Spinal cord (tissue), 10 donors: Measurements from ENCODE around the gene C5orf24. TPM values are rescaled to one million over a fixed set of nuclear protein-coding genes. Genes with fewer than 3 reads are reported as not detected.
A peak's percentile ranks its signal among the peaks of the same experiment; 100 is the strongest.

Experiments used
- DNase-seq, 6 donors: peaks; one replicate each; pipeline versions ENCODE4 v3.0.0 to v3.0.0-alpha.2; 2013 to 2015; ENCODE audit warnings: low spot score in 6 of 6, low read depth in 4 of 6
- H3K27ac ChIP-seq: one replicate; pipeline ENCODE4 v1.5.1; 2013; ENCODE audit warnings: low read depth, low read length, control low read depth
- H3K27me3 ChIP-seq: one replicate; pipeline ENCODE4 v1.6.1; 2013; ENCODE audit warnings: low read length; ENCODE audit not compliant: control insufficient read depth, insufficient read depth
- H3K36me3 ChIP-seq: one replicate; pipeline ENCODE4 v1.6.1; 2013; ENCODE audit warnings: low read length; ENCODE audit not compliant: control insufficient read depth, insufficient read depth
- H3K4me1 ChIP-seq: one replicate; pipeline ENCODE4 v1.6.1; 2013; ENCODE audit warnings: low read length; ENCODE audit not compliant: control insufficient read depth, insufficient read depth
- H3K4me3 ChIP-seq: one replicate; pipeline ENCODE4 v1.5.1; 2013; ENCODE audit warnings: low read depth, low read length, control low read depth
- H3K9me3 ChIP-seq: one replicate; pipeline ENCODE4 v1.6.1; 2013; ENCODE audit warnings: low read length; ENCODE audit not compliant: control insufficient read depth, insufficient read depth
- WGBS: methylation state at CpG from one replicate; pipeline ENCODE4 v1.1.5; 2013; ENCODE audit warnings: missing lambda C conversion rate; ENCODE audit not compliant: insufficient coverage; 5-methylcytosine and 5-hydroxymethylcytosine counted together
- polyA plus RNA-seq, 2 donors: library from polyadenylated mRNA; unstranded; fragments of 120-200 nt; gene quantifications; one replicate each; pipeline ENCODE4 v1.2.1, GENCODE V29; 2013; ENCODE audit not compliant: insufficient read length in 2 of 2
- total RNA-seq, 2 donors: library from RNA; depleted of rRNA in 1 of 2; stranded (reverse); fragments of 120-200 nt in 1 of 2; fragments of >200 nt in 1 of 2; gene quantifications; one replicate each; pipeline versions ENCODE4 v1.2.3 to v1.2.4, GENCODE V29; 2013 to 2014
- donor health status: healthy.

C5orf24 gene
- total and polyA plus RNA-seq, 4 donors = 46.2 to 101 (median 87.6) TPM

- no peak overlapping the region for H3K27ac ChIP-seq
- H3K4me3 ChIP-seq = no peak overlapping the region
- H3K36me3 ChIP-seq = peaks cover 24% of the 10 kb centered on the region
- DNase-seq = no peak
- no peaks in the 10 kb centered on the region for H3K9me3 ChIP-seq
- peaks cover 13% of the 10 kb centered on the region for H3K4me1 ChIP-seq
- 97% methylated on average over 5 of the region's 10 CpGs for WGBS
- H3K27me3 ChIP-seq = no peaks in the 10 kb centered on the region
These were observed 56.5 kb downstream of the C5orf24 start for GRCh38 chr5:134902071-134902801.

- peaks cover 18% of the 10 kb centered on the region for H3K36me3 ChIP-seq
- peaks cover 13% of the 10 kb centered on the region for H3K4me1 ChIP-seq
- no peaks in the 10 kb centered on the region for H3K27me3 ChIP-seq
- under 1% methylated on average over 84 of the region's 84 CpGs for WGBS
- no peaks in the 10 kb centered on the region for H3K9me3 ChIP-seq
- H3K4me3 ChIP-seq = peak within 1 kb of the TSS; percentile 64
- H3K27ac ChIP-seq = peak within 1 kb of the TSS; percentile 96
- peak; percentile 57 to 95 (median 74) for DNase-seq
These were observed 59.0 kb downstream of the C5orf24 start, which contains the start of gene PCBD2 for GRCh38 chr5:134904610-134905245. TSS of gene PCBD2 (plus strand) at chr5:134905131. CDS start at chr5:134905140, 9 bp downstream.

- Histone ChIP-seq H3K4me3 (peak overlapping the region; percentile 60), H3K9me3 (no peaks in the 10 kb centered on the region), H3K36me3 (peaks cover 15% of the 10 kb centered on the region), H3K4me1 (peaks cover 13% of the 10 kb centered on the region), H3K27me3 (no peaks in the 10 kb centered on the region), H3K27ac (peak overlapping the region; percentile 90)
- 0% methylated on average over 50 of the region's 54 CpGs for WGBS
- peak; percentile 50 to 90 (median 62) for DNase-seq
These were observed 59.7 kb downstream of the C5orf24 start for GRCh38 chr5:134905246-134905996.

- Histone ChIP-seq H3K27ac (no peak overlapping the region), H3K27me3 (no peaks in the 10 kb centered on the region), H3K36me3 (peaks cover 15% of the 10 kb centered on the region), H3K4me3 (no peak overlapping the region), H3K4me1 (peaks cover 13% of the 10 kb centered on the region), H3K9me3 (no peaks in the 10 kb centered on the region)
- 100% methylated on average over 1 of the region's 1 CpG for WGBS
- DNase-seq = no peak
These were observed 61.0 kb downstream of the C5orf24 start for GRCh38 chr5:134906811-134907210.

Other genes starting within 250 kb of the C5orf24 start
- 10 to 100 TPM; 50.5 to 58.0 TPM for gene SAR1B, start 213.1 kb upstream of the C5orf24 start, total RNA-seq
- 10 to 100 TPM; 43.2 to 47.9 TPM for gene SAR1B, start 213.1 kb upstream of the C5orf24 start, polyA plus RNA-seq
- gene SEC24A, start 197.2 kb upstream of the C5orf24 start, total RNA-seq = 10 to 100 TPM; 14.9 to 38.2 TPM
- 10 to 100 TPM; 16.4 to 22.9 TPM for gene SEC24A, start 197.2 kb upstream of the C5orf24 start, polyA plus RNA-seq
- gene CAMLG, start 107.4 kb upstream of the C5orf24 start, total RNA-seq = 10 to 100 TPM; 46.7 to 63.9 TPM
- 100 to 1,000 TPM in 1 of 2 donors, 10 to 100 TPM in 1; 85.9 to 105 TPM for gene CAMLG, start 107.4 kb upstream of the C5orf24 start, polyA plus RNA-seq
- 10 to 100 TPM; 34.9 to 39.4 TPM for gene DDX46, start 87.2 kb upstream of the C5orf24 start, total RNA-seq
- gene DDX46, start 87.2 kb upstream of the C5orf24 start, polyA plus RNA-seq = 10 to 100 TPM; 53.1 to 54.8 TPM
- 10 to 100 TPM; 86.8 to 96.5 TPM for gene TXNDC15, start 28.4 kb downstream of the C5orf24 start, total RNA-seq
- 100 to 1,000 TPM; 111 to 120 TPM for gene TXNDC15, start 28.4 kb downstream of the C5orf24 start, polyA plus RNA-seq
- gene PCBD2, start 59.2 kb downstream of the C5orf24 start, total RNA-seq = 10 to 100 TPM in 1 of 2 donors, 1 to 10 TPM in 1; 9.4 to 11.3 TPM
- 10 to 100 TPM; 11.5 to 12.9 TPM for gene PCBD2, start 59.2 kb downstream of the C5orf24 start, polyA plus RNA-seq
- gene CATSPER3, start 121.9 kb downstream of the C5orf24 start, total RNA-seq = under 1 TPM; 0.33 to 0.79 TPM
- under 1 TPM in 1 of 2 donors, not detected in 1; 0.75 TPM for gene CATSPER3, start 121.9 kb downstream of the C5orf24 start, polyA plus RNA-seq
- gene PITX1, start 188.3 kb downstream of the C5orf24 start, total RNA-seq = under 1 TPM in 1 of 2 donors, not detected in 1; 0.11 TPM
- gene PITX1, start 188.3 kb downstream of the C5orf24 start, polyA plus RNA-seq = not detected